WTC11 (cell line): ENCODE results near the gene C11orf65. TPM values are rescaled to one million over a fixed set of nuclear protein-coding genes. Genes with fewer than 3 reads are reported as not detected.

Experiments used
- ATAC-seq: fragments of 200-7000 bp; cut with Tn5 transposase; 2 replicates; pipeline ENCODE4 v1.10.0; 2021; ENCODE audit warnings: mild to moderate bottlenecking, moderate library complexity
- CTCF ChIA-PET: fragments of 300-600 bp; sonication (Branson Sonifier 250); formaldehyde crosslinking; loops from one replicate; lab custom pipeline; 2021; ENCODE audit warnings: antibody characterized with exemption; lab: Charles Lee
- POLR2A ChIA-PET: fragments of 350-600 bp; sonication (Branson Sonifier 250); formaldehyde crosslinking; loops from one replicate; lab custom pipeline; 2021; ENCODE audit warnings: antibody characterized with exemption; lab: Charles Lee
- DNase-seq: peaks from one replicate; pipeline ENCODE4 v3.0.0; 2021; ENCODE audit warnings: low spot score
- H3K27ac Mint-ChIP-seq: 2 replicates; pipeline ENCODE4 v1.8.0; 2021; ENCODE audit warnings: mixed read lengths
- H3K27me3 Mint-ChIP-seq: 2 replicates; pipeline ENCODE4 v1.8.0; 2021; ENCODE audit warnings: low read depth, mild to moderate bottlenecking, moderate library complexity, mixed read lengths
- H3K36me3 Mint-ChIP-seq: 2 replicates; pipeline ENCODE4 v1.8.0; 2021; ENCODE audit warnings: mixed read lengths
- H3K4me1 Mint-ChIP-seq: 2 replicates; pipeline ENCODE4 v1.8.0; 2022; ENCODE audit warnings: mixed read lengths
- H3K4me3 Mint-ChIP-seq: 2 replicates; pipeline ENCODE4 v1.8.0; 2021; ENCODE audit warnings: mild to moderate bottlenecking, moderate library complexity, mixed read lengths
- H3K9me3 Mint-ChIP-seq: 2 replicates; pipeline ENCODE4 v1.8.0; 2021; ENCODE audit warnings: mixed read lengths
- EMX1 ChIP-seq: fragments of 250-450 bp; sonication (Bioruptor Pico); IDR thresholded peaks from 2 replicates; pipeline ENCODE4 v1.8.0; 2021; ENCODE audit warnings: mild to moderate bottlenecking
- ETV6 ChIP-seq: sonication (generic); formaldehyde crosslinking; IDR thresholded peaks from 2 replicates; pipeline ENCODE4 v1.8.1; 2022; ENCODE audit warnings: mild to moderate bottlenecking, missing genetic modification reagents
- FOXP1 ChIP-seq: sonication (generic); formaldehyde crosslinking; IDR thresholded peaks from 2 replicates; pipeline ENCODE4 v1.8.0; 2022; ENCODE audit warnings: missing genetic modification reagents, mild to moderate bottlenecking, moderate library complexity, borderline replicate concordance
- FOXP4 ChIP-seq: sonication (generic); formaldehyde crosslinking; IDR thresholded peaks from 2 replicates; pipeline ENCODE4 v1.8.0; 2022; ENCODE audit warnings: mild to moderate bottlenecking, missing genetic modification reagents
- GABPB1 ChIP-seq: sonication (generic); formaldehyde crosslinking; IDR thresholded peaks from 2 replicates; pipeline ENCODE4 v1.8.1; 2023; ENCODE audit warnings: mild to moderate bottlenecking, missing genetic modification reagents
- IRF2 ChIP-seq: sonication (generic); formaldehyde crosslinking; IDR thresholded peaks from 2 replicates; pipeline ENCODE4 v1.8.0; 2022; ENCODE audit warnings: low read depth, missing genetic modification reagents, borderline replicate concordance
- KAT7 ChIP-seq: sonication (generic); formaldehyde crosslinking; IDR thresholded peaks from 2 replicates; pipeline ENCODE4 v1.8.1; 2023; ENCODE audit warnings: missing genetic modification reagents, mild to moderate bottlenecking, borderline replicate concordance
- NFYB ChIP-seq: sonication (generic); formaldehyde crosslinking; conservative IDR thresholded peaks from 2 replicates; pipeline ENCODE4 v1.8.0; 2022; ENCODE audit warnings: low read depth, missing genetic modification reagents
- NR1H2 ChIP-seq: sonication (generic); formaldehyde crosslinking; IDR thresholded peaks from 2 replicates; pipeline ENCODE4 v1.9.0; 2021; ENCODE audit warnings: mild to moderate bottlenecking, moderate library complexity, missing genetic modification reagents
- NR2C2 ChIP-seq: sonication (generic); formaldehyde crosslinking; IDR thresholded peaks from 2 replicates; pipeline ENCODE4 v1.8.0; 2022; ENCODE audit warnings: mild to moderate bottlenecking, missing genetic modification reagents
- RELA ChIP-seq: sonication (generic); formaldehyde crosslinking; IDR thresholded peaks from 2 replicates; pipeline ENCODE4 v1.8.1; 2022; ENCODE audit warnings: missing genetic modification reagents, mild to moderate bottlenecking, borderline replicate concordance
- STAT6 ChIP-seq: sonication (generic); formaldehyde crosslinking; conservative IDR thresholded peaks from 2 replicates; pipeline ENCODE4 v1.8.1; 2023; ENCODE audit warnings: mild to moderate bottlenecking, low read depth, missing genetic modification reagents, moderate library complexity
- TEAD4 ChIP-seq: sonication (generic); formaldehyde crosslinking; IDR thresholded peaks from 2 replicates; pipeline ENCODE4 v1.8.0; 2022; ENCODE audit warnings: mild to moderate bottlenecking, missing genetic modification reagents
- ZBTB21 ChIP-seq: sonication (generic); formaldehyde crosslinking; IDR thresholded peaks from 2 replicates; pipeline ENCODE4 v1.8.1; 2023; ENCODE audit warnings: mild to moderate bottlenecking, missing genetic modification reagents, borderline replicate concordance
- ZNF121 ChIP-seq: sonication (generic); formaldehyde crosslinking; IDR thresholded peaks from 2 replicates; pipeline ENCODE4 v1.8.0; 2023; ENCODE audit warnings: missing genetic modification reagents
- ZNF263 ChIP-seq: sonication (generic); formaldehyde crosslinking; IDR thresholded peaks from 2 replicates; pipeline ENCODE4 v1.8.1; 2022; ENCODE audit warnings: low read depth, mild to moderate bottlenecking, moderate library complexity, missing genetic modification reagents
- ZNF281 ChIP-seq: sonication (generic); formaldehyde crosslinking; IDR thresholded peaks from 2 replicates; pipeline ENCODE4 v1.8.0; 2023; ENCODE audit warnings: mild to moderate bottlenecking, missing genetic modification reagents
- ZNF396 ChIP-seq: fragments of 250-450 bp; sonication (Bioruptor Pico); IDR thresholded peaks from 2 replicates; pipeline ENCODE4 v1.8.0; 2021; ENCODE audit warnings: mild to moderate bottlenecking, moderate library complexity, borderline replicate concordance
- ZNF671 ChIP-seq: fragments of 250-450 bp; sonication (Bioruptor Pico); IDR thresholded peaks from 2 replicates; pipeline ENCODE4 v1.8.0; 2021; ENCODE audit warnings: mild to moderate bottlenecking
- total RNA-seq: library from RNA; stranded (reverse); gene quantifications from 3 replicates; pipeline ENCODE4 v1.2.3, GENCODE V29; 2021
- TF ChIP-seq, protein P1 (sequence below): sonication (generic); formaldehyde crosslinking; IDR thresholded peaks from 2 replicates; pipeline ENCODE4 v1.8.0; 2022; ENCODE audit warnings: missing genetic modification reagents
- TF ChIP-seq, protein P2 (sequence below): sonication (generic); formaldehyde crosslinking; IDR thresholded peaks from 2 replicates; pipeline ENCODE4 v1.8.1; 2023; ENCODE audit warnings: mild to moderate bottlenecking, missing genetic modification reagents
- TF ChIP-seq, protein P3 (sequence below): sonication (generic); formaldehyde crosslinking; IDR thresholded peaks from 2 replicates; pipeline ENCODE4 v1.8.1; 2022; ENCODE audit warnings: low read depth, missing genetic modification reagents, borderline replicate concordance

The C11orf65 gene
- total RNA-seq, 1 experiment from 2014 or later, result 0.83 TPM

GRCh38 chr11:108491936-108492335 lies 24.6 kb upstream of the C11orf65 start:
- CTCF ChIA-PET, result no interaction called here
- Mint-ChIP-seq H3K27me3 (no peaks in the 10 kb centered on the region), H3K27ac (no peak overlapping the region), H3K4me3 (no peak overlapping the region), H3K4me1 (peaks cover 14% of the 10 kb centered on the region), H3K9me3 (peaks cover 7% of the 10 kb centered on the region), H3K36me3 (peaks cover 18% of the 10 kb centered on the region)
- DNase-seq (no peak), ATAC-seq (no peak)
- TF ChIP-seq NR2C2 (CRISPR knock-in tag) (no peak), ZNF671 (CRISPR knock-in tag) (no peak), EMX1 (CRISPR knock-in tag) (no peak), ZNF396 (CRISPR knock-in tag) (no peak), KAT7 (CRISPR knock-in tag) (no peak), STAT6 (CRISPR knock-in tag) (no peak), NFYB (CRISPR knock-in tag) (no peak), FOXP1 (CRISPR knock-in tag) (no peak), FOXP4 (CRISPR knock-in tag) (no peak), ZNF281 (CRISPR knock-in tag) (no peak), GABPB1 (CRISPR knock-in tag) (no peak)
- TF ChIP-seq, protein P1, sequence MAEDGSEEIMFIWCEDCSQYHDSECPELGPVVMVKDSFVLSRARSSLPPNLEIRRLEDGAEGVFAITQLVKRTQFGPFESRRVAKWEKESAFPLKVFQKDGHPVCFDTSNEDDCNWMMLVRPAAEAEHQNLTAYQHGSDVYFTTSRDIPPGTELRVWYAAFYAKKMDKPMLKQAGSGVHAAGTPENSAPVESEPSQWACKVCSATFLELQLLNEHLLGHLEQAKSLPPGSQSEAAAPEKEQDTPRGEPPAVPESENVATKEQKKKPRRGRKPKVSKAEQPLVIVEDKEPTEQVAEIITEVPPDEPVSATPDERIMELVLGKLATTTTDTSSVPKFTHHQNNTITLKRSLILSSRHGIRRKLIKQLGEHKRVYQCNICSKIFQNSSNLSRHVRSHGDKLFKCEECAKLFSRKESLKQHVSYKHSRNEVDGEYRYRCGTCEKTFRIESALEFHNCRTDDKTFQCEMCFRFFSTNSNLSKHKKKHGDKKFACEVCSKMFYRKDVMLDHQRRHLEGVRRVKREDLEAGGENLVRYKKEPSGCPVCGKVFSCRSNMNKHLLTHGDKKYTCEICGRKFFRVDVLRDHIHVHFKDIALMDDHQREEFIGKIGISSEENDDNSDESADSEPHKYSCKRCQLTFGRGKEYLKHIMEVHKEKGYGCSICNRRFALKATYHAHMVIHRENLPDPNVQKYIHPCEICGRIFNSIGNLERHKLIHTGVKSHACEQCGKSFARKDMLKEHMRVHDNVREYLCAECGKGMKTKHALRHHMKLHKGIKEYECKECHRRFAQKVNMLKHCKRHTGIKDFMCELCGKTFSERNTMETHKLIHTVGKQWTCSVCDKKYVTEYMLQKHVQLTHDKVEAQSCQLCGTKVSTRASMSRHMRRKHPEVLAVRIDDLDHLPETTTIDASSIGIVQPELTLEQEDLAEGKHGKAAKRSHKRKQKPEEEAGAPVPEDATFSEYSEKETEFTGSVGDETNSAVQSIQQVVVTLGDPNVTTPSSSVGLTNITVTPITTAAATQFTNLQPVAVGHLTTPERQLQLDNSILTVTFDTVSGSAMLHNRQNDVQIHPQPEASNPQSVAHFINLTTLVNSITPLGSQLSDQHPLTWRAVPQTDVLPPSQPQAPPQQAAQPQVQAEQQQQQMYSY (CRISPR knock-in tag), result no peak
- POLR2A ChIA-PET, result no interaction called here

- POLR2A ChIA-PET, result no interaction called here
- CTCF ChIA-PET, result no interaction called here
- DNase-seq (no peak), ATAC-seq (no peak)
- H3K4me1 Mint-ChIP-seq, result peaks cover 4% of the 10 kb centered on the region; the same call in 1 of the 2 replicates
- H3K9me3 Mint-ChIP-seq, result peaks cover 16% of the 10 kb centered on the region
- H3K4me3 Mint-ChIP-seq, result no peak overlapping the region
- H3K27me3 Mint-ChIP-seq, result no peaks in the 10 kb centered on the region
- no peak overlapping the region for H3K27ac Mint-ChIP-seq
- H3K36me3 Mint-ChIP-seq, result peaks cover 43% of the 10 kb centered on the region
- TF ChIP-seq TEAD4 (no peak), ZNF121 (no peak), EMX1 (CRISPR knock-in tag) (no peak), FOXP1 (CRISPR knock-in tag) (no peak), RELA (no peak), KAT7 (CRISPR knock-in tag) (no peak), ETV6 (CRISPR knock-in tag) (no peak), ZBTB21 (CRISPR knock-in tag) (no peak), NR2C2 (CRISPR knock-in tag) (no peak), ZNF263 (CRISPR knock-in tag) (no peak), NR1H2 (CRISPR knock-in tag) (no peak), IRF2 (no peak)
- TF ChIP-seq, protein P2, sequence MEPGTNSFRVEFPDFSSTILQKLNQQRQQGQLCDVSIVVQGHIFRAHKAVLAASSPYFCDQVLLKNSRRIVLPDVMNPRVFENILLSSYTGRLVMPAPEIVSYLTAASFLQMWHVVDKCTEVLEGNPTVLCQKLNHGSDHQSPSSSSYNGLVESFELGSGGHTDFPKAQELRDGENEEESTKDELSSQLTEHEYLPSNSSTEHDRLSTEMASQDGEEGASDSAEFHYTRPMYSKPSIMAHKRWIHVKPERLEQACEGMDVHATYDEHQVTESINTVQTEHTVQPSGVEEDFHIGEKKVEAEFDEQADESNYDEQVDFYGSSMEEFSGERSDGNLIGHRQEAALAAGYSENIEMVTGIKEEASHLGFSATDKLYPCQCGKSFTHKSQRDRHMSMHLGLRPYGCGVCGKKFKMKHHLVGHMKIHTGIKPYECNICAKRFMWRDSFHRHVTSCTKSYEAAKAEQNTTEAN (CRISPR knock-in tag), result no peak
- TF ChIP-seq, protein P3, sequence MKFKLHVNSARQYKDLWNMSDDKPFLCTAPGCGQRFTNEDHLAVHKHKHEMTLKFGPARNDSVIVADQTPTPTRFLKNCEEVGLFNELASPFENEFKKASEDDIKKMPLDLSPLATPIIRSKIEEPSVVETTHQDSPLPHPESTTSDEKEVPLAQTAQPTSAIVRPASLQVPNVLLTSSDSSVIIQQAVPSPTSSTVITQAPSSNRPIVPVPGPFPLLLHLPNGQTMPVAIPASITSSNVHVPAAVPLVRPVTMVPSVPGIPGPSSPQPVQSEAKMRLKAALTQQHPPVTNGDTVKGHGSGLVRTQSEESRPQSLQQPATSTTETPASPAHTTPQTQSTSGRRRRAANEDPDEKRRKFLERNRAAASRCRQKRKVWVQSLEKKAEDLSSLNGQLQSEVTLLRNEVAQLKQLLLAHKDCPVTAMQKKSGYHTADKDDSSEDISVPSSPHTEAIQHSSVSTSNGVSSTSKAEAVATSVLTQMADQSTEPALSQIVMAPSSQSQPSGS (CRISPR knock-in tag), result no peak
Observed at GRCh38 chr11:108486828-108487227, 19.5 kb upstream of the C11orf65 start.
